CD4-positive, alpha-beta T cell treated with Interferon alpha-2 for 1 hour (primary cell): ENCODE results near the gene ZNF155.
A peak's percentile ranks its signal among the peaks of the same experiment; 100 is the strongest.
"Not testable (repeated sequence)": the region's sequence is repeated elsewhere in the genome, so short reads cannot be mapped to it uniquely, and the experiment has no call there.

Source experiments
- DNase-seq, 2 donors: peaks; one replicate each; pipeline ENCODE4 v3.0.0-alpha.2; 2020 to 2022

ZNF155 gene

GRCh38 chr19:43983912-43984686 is at the start of gene ZNF155:
ZNF155 (plus strand) TSS chr19:43984188; CDS start chr19:43988544, 4,356 bp downstream.
- peak; percentile 75 to 83 for DNase-seq

DNA sequence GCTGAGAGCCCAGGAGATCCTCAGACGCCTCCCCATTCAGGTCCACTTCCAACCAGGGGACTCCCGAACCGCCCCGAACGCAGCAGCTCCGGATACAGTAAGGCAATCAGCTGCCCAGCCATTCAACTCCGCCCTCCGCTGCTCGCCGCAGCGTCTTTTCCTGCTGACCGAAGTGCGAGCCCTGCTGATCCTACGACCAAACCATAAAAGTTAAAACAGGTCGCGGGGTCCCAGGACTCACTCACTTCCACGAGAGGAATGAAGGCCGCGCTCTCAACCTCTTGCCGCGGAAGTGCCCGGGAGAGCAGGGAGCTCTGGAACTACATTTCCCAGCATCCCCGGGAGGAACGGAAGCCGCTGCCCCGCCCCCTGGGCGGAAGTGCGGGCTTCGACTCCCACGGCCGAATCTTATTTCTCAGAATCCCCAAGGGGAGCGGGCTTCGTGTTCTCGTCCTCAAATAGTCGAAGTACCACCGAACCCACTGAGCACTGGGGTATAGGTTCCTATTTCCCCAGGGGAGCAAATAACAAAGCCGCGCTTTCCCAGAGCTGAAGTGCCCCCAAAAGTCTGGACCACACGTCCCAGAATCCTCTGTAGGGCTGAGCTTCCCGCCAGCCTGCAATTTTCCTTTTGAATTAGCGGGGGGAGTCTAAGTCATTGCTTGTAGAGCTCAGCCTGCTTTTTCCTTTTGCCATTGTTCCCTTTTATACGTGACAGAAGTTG is 48.8 kb upstream of the ZNF155 start, which contains the start of gene ZNF45:
ZNF45 (minus strand) TSS at position 298 of the 724 bp plus-strand sequence. CDS start 13,097 bp downstream, outside the sequence.
- DNase-seq, result peak; percentile 87 to 92

DNA sequence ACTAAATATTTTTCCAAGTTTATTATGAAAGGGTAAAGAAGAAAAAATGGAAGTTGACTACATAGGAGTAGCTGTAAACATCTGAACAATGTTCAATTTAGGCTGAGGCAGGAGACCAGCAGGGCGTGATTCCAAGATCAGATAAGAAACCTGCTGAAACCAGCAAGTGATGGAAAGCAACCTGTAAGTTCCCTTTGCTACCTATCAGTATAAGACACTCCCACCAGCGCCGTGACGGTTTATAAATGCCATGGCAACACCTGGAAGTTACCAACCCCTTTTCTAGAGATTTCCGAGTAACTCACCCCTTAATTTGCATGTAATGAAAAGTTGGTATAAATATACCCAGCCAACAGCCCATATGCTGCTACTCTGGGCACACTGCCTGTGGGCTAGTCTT is 47.8 kb upstream of the ZNF155 start:
- no peak for DNase-seq

DNA sequence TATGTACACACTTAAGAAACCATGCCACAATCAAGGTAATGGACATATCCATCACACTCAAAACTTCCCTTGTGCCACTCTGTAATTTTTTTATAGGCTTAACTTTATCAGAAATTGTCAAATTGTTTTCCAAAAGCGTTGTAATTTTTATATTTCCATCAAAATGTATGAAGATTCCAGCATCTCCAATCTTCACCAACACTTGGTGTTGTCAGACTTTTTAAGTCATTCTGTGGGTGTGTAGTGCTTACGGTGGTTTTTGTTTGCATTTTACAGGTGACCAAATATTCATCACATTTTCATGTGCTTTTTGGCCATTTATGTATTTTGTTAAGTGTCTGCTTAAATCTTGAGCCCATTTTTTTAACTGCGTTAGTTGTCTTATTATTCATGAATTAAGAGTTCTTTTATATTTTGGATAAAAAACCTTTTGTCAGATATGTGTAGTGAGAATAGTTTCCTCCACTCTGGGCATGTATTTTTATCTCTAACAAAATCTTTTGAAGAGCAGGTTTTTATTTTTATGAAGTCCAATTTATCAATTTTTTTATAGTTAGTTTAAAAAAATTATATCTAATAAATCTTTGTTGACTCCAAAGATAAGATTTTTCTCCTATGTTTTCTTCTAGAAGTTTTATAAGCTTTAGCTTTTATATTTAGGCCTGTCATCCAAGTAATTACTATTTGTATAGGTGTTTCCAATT is 44.3 kb upstream of the ZNF155 start:
- DNase-seq, result no peak

DNA sequence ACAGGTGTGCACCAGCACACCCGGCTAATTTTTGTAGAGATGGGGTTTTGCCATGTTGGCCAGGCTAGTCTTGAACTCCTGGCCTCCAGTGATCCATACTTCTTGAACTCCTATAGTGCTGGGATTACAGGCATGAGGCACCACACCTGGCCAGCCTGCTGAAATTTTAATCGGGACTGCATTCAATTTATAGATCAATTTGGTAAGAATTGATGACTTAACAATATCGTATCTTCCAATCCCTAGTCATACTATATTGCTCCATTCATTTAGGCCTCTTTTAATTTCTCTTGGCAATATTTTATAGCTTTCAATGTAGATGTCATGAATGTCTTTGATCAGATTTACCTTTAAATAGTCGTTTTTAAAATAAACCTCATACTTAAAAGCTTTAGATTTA is 43.3 kb upstream of the ZNF155 start:
- no peak for DNase-seq

DNA sequence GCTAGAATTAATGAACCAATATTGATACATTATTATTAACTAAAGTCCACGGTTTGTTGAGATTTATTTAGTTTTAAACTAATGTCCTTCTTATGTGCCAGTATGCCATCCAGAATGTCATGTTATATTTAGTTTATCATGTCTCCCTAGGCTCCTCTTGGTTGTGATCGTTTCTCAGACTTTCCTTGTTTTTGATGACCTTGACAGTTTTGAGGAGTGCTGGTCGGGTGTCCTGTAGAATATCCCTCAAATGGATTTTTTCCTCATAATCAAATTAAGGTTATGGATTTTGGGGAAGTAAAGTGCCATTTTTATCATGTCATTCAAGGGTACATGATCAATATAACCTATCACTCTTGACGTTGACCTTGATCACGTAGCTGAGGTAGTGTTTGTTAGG is 42.8 kb upstream of the ZNF155 start:
- DNase-seq, result no peak

DNA sequence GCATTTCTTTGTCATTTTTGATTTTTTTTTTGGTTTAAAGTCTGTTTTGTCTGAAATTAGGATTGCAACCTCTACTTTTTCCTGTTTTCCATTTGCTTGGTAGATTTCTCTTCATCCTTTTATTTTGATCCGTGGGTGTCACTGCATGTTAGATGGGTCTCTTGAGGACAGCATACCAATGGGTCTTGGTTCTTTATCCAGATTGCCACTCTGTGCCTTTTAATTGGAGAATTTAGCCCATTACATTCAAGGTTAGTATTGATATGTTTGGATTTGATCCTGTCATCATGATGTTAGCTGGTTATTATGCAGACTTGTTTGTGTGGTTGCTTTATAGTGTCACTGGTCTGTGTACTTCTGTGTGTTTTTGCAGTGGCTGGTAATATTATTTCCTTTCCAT is 36.6 kb upstream of the ZNF155 start:
- DNase-seq, result not testable (repeated sequence)

- not testable (repeated sequence) for DNase-seq
Measured at GRCh38 chr19:43949803-43950202, 34.2 kb upstream of the ZNF155 start.

- peak; percentile 81 to 82 for DNase-seq
Measured at GRCh38 chr19:43950834-43951645, 32.9 kb upstream of the ZNF155 start, which contains the start of gene ZNF221. ZNF221 (plus strand) TSS chr19:43951228; CDS start chr19:43962727, 11,499 bp downstream.

- no peak for DNase-seq
Measured at GRCh38 chr19:43956827-43957226, 27.2 kb upstream of the ZNF155 start.

DNA sequence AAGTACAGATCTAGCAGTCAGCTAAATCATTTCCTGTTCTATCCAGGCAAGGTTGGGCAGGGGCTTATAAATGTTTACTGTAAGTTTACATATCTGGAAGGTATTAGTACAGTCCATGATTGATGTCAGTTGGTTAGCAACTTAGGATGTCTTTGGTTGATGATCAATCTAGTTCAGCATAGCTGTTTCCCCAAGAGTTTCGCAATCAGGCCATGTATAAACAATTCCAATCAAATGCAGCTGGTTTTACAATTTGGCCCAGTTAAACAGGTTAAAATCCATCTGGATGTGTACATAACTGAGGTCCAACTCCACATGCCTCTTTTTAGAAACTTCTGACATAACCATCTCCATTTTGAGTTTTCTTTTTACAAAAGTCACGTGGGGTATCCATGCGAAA is 26.1 kb upstream of the ZNF155 start:
- no peak for DNase-seq

DNA sequence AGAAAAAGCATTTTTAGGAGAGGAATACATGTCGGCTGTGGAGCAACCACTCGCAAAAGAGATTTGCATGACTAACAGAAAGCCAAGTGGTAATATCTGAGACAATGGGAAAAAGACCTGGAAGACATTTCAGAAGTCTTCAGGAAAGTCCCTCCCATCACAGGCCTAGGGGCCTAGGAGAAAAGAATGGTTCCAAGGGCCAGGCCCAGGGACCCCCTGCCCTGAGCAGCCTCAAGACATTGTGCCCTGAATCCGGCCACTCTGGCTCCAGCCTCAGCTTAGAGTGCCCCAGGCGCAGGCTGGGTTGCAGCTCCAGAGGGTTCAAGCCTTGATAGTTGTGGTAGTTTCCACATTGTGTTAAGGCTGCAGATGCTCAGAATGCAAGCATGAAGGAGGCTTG is 23.6 kb upstream of the ZNF155 start:
- DNase-seq, result no peak

GRCh38 chr19:43966079-43966694 is 17.8 kb upstream of the ZNF155 start:
- DNase-seq, result no peak

- DNase-seq, result no peak
Measured at GRCh38 chr19:43976732-43977131, 7.3 kb upstream of the ZNF155 start.

DNA sequence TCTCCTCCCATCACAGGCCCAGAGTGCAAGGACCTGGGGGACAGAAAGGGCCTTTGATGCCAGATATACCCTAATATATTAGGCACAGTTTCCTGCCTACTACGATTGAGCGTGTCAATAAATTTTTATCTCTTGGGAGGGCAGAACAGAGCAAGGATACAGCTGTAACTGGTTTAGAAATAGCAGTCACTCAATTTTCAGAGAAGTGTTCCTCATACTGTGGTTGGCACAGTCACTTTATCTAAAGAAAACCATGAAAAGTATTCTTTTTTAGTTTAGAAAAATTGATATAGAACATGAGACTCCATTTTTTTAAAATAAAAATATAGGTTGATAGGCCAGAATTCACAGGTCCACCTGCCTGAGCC is 460 bp upstream of the ZNF155 start:
- DNase-seq, result no peak

DNA sequence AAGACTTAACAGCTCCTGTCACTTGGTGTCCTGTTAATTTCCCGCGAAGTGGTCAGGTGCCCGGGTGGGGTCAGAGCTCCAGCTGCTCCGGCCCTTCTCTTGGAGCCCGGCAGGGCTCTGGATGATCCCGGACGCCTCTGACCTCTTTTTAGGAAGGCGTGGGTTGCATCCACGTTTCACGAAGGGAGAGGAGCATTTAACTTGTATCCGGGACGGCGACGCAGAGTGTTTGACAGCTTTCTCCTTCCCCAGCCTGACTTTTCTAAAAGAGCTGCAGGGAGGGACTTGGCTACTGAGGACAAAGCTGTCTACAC is 656 bp downstream of the ZNF155 start:
- no peak for DNase-seq

- no peak for DNase-seq
Measured at GRCh38 chr19:43997631-43998290, 13.8 kb downstream of the ZNF155 start.

DNA sequence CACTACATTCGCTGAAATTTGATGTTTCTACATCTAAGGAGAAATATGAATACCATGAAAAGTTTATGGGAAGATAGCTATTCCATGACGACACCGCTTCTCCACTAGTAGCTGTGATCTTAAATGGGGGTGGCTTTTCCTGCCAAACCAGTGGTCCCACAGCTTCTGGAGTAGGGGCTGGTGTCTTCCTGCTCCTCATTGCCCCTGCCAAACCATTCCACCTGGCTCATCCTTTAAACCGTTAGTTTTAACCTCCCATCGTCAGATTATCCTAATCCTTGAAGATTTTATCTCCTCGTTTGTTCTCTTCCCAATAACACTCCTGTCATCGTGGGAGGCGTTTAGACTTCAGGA is 18.2 kb downstream of the ZNF155 start:
- DNase-seq, result no peak

GRCh38 chr19:44002566-44003460 is 18.8 kb downstream of the ZNF155 start, which contains the start of gene ZNF230:
ZNF230 (plus strand) TSS chr19:44002957; CDS start chr19:44007079, 4,122 bp downstream.
- DNase-seq, result peak; percentile 90 to 93

DNA sequence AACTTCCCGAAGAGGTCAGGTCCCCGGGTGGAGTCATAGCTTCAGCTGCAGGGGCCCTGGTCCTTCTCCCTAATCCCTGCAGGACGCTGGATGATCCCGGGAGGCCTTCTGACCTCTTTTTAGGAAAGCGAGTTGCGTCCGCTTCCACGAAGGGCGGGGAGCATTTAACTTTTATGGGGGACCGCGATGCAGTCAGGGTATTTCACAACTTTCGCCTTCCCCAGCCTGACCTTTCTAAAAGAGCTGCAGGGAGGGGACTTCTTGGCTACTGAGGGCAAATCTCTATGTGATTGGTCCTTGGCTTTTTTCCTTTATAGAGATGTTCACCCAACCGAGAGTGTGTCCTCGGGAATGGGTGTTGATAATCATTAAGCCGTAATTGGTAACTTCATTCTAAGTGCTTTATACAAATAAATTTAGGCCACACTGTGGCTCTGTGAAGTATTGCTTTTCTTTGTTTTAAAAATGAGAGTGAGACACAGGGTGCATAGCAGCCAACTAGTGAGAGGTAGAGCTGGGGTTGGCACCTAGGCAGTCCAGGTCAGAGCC is 19.5 kb downstream of the ZNF155 start:
- DNase-seq, result peak in 1 of 2 donors; percentile 28
